Sigmoid colon (tissue), 7 donors: Measurements from ENCODE around the gene PTGDR2. TPM values are rescaled to one million over a fixed set of nuclear protein-coding genes. Genes with fewer than 3 reads are reported as not detected.
A peak's percentile ranks its signal among the peaks of the same experiment; 100 is the strongest.

ENCODE experiments used
- DNase-seq: peaks from one replicate; pipeline ENCODE4 v3.0.0-alpha.2; 2019
- H3K27ac ChIP-seq, 4 donors: fragments of 200-600 bp; sonication (generic); one replicate each; pipeline ENCODE4 v1.5.1; 2016 to 2019; ENCODE audit warnings: mild to moderate bottlenecking in 1 of 4
- H3K27me3 ChIP-seq, 3 donors: fragments of 200-600 bp; sonication (generic); one replicate each; pipeline ENCODE4 v1.5.1; 2019; ENCODE audit warnings: mild to moderate bottlenecking in 1 of 3
- H3K36me3 ChIP-seq, 4 donors: fragments of 200-600 bp; sonication (generic); one replicate each; pipeline ENCODE4 v1.5.1; 2016 to 2019
- H3K4me1 ChIP-seq, 4 donors: fragments of 200-600 bp; sonication (generic); one replicate each; pipeline ENCODE4 v1.5.1; 2017 to 2019
- H3K4me3 ChIP-seq, 4 donors: fragments of 200-600 bp; sonication (generic); one replicate each; pipeline ENCODE4 v1.5.1; 2017 to 2019; ENCODE audit warnings: mild to moderate bottlenecking in 2 of 4, moderate library complexity in 1 of 4
- H3K9me3 ChIP-seq, 4 donors: fragments of 200-600 bp in 3 of 4; sonication (generic) in 3 of 4; one replicate each; pipeline versions ENCODE4 v1.5.1 to v1.6.1; 2013 to 2019
- EP300 ChIP-seq, 4 donors: sonication (generic); formaldehyde crosslinking; IDR thresholded peaks; one replicate each; pipeline ENCODE4 v1.6.1; 2017; ENCODE audit warnings: antibody characterized with exemption in 4 of 4
- POLR2A ChIP-seq, 2 donors: fragments of 450-650 bp; IDR thresholded peaks; one replicate each; pipeline ENCODE4 v1.6.1; 2016; ENCODE audit warnings: antibody characterized with exemption in 2 of 2, mild to moderate bottlenecking in 2 of 2, moderate library complexity in 2 of 2
- POLR2AphosphoS5 ChIP-seq, 4 donors: sonication (generic); formaldehyde crosslinking; IDR thresholded peaks; one replicate each; pipeline ENCODE4 v1.6.1; 2017; ENCODE audit warnings: antibody characterized with exemption in 4 of 4
- WGBS, 2 donors: extraction: QIAGEN DNeasy Blood & Tissue Kit; methylation state at CpG; one replicate each; pipeline ENCODE4 v1.1.7; 2013; 5-methylcytosine and 5-hydroxymethylcytosine counted together
- intact Hi-C: fragments of 100-400 bp; cut with DNase I; formaldehyde crosslinking; loops from one replicate; pipeline ENCODE4 v1.15.1; 2023
- polyA plus RNA-seq, 3 donors: library from polyadenylated mRNA; stranded (reverse); fragments of 200-250 nt; gene quantifications; one replicate each; pipeline ENCODE4 v1.2.3, GENCODE V29; 2013
- total RNA-seq, 4 donors: library from RNA; depleted of rRNA; stranded (reverse); fragments of >200 nt; gene quantifications; one replicate each; pipeline ENCODE4 v1.1.0, GENCODE V29; 2016
- TF ChIP-seq, protein P1 (sequence below), 4 experiments: fragments of 450-650 bp in 3 of 4; fragments of 200-600 bp in 1 of 4; IDR thresholded peaks; one replicate each; pipeline ENCODE4 v1.5.1; 2016 to 2019; ENCODE audit warnings: antibody characterized with exemption in 4 of 4, mild to moderate bottlenecking in 3 of 4, moderate library complexity in 2 of 4
- donor health status: healthy with polysubstance abuse.
- donor health status: Bipolar disorder and iron deficiency.
- donor health status: healthy.

PTGDR2 gene
- total and polyA plus RNA-seq, 7 donors: 0.27 to 2.2 (median 0.77) TPM; not detected in 1

DNA sequence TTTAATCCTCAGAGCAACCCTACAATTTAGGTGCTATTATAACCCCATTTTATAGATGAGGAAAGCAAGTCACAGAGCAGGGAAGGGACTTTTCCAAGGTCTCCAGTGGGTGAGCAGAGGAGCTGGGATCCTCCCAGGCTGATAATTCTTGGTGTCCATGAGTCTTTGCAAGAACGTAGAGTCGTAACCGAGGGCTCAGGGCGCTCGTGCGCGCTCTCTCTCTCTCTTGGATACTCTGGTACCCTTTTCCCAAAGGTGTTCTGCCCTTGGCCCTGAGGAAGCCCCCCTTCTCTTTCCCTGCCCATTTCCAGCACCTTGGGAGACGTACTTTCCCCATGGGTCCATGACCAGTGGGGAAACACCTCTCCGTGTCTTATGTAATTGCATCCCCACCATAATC is 6.4 kb upstream of the PTGDR2 start:
- TF ChIP-seq POLR2A (IDR thresholded peaks at IDR 0.05) (no peak), EP300 (IDR thresholded peaks at IDR 0.05) (no peak), POLR2AphosphoS5 (IDR thresholded peaks at IDR 0.05) (no peak)
- TF ChIP-seq, protein P1, sequence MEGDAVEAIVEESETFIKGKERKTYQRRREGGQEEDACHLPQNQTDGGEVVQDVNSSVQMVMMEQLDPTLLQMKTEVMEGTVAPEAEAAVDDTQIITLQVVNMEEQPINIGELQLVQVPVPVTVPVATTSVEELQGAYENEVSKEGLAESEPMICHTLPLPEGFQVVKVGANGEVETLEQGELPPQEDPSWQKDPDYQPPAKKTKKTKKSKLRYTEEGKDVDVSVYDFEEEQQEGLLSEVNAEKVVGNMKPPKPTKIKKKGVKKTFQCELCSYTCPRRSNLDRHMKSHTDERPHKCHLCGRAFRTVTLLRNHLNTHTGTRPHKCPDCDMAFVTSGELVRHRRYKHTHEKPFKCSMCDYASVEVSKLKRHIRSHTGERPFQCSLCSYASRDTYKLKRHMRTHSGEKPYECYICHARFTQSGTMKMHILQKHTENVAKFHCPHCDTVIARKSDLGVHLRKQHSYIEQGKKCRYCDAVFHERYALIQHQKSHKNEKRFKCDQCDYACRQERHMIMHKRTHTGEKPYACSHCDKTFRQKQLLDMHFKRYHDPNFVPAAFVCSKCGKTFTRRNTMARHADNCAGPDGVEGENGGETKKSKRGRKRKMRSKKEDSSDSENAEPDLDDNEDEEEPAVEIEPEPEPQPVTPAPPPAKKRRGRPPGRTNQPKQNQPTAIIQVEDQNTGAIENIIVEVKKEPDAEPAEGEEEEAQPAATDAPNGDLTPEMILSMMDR (IDR thresholded peaks at IDR 0.05): no peak
- Histone ChIP-seq H3K27me3 (no peaks in the 10 kb centered on the region), H3K27ac (no peak overlapping the region), H3K4me3 (no peak overlapping the region), H3K4me1 (no peaks in the 10 kb centered on the region), H3K36me3 (no peaks in the 10 kb centered on the region), H3K9me3 (no peaks in the 10 kb centered on the region)
- 90 to 95% methylated on average over 9 of the region's 9 CpGs for WGBS, 2 donors
- intact Hi-C loops: no loop called here
- peak; percentile 9 for DNase-seq

DNA sequence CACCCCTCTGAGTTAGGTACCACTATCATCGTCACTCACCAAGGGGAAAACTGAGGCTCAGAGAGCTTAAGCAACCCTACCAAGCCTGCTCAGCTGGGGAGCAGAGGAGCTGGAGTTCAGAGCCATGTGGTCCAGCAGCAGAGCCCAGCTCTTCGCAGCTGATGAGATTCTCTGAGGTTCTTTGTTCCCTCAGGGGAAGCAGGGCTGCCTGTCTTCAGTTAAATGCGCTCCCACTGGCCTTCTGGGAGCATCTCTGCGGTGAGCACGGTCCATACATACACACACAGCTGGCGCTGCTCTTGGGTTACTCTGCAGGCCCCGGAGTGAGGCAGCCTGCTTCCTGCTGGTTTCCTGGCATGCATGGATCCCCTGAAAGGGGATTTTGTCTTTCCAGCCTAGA is 5.2 kb upstream of the PTGDR2 start:
- no peak overlapping the region for H3K27ac ChIP-seq
- TF ChIP-seq, protein P1 (IDR thresholded peaks at IDR 0.05): no peak
- no peaks in the 10 kb centered on the region for H3K36me3 ChIP-seq
- no peaks in the 10 kb centered on the region for H3K27me3 ChIP-seq
- no peaks in the 10 kb centered on the region for H3K9me3 ChIP-seq
- intact Hi-C loops: no loop called here
- WGBS, 2 donors: 43 to 82% methylated on average over 7 of the region's 7 CpGs
- DNase-seq: peak; percentile 42
- H3K4me1 ChIP-seq: no peaks in the 10 kb centered on the region
- H3K4me3 ChIP-seq: no peak overlapping the region

DNA sequence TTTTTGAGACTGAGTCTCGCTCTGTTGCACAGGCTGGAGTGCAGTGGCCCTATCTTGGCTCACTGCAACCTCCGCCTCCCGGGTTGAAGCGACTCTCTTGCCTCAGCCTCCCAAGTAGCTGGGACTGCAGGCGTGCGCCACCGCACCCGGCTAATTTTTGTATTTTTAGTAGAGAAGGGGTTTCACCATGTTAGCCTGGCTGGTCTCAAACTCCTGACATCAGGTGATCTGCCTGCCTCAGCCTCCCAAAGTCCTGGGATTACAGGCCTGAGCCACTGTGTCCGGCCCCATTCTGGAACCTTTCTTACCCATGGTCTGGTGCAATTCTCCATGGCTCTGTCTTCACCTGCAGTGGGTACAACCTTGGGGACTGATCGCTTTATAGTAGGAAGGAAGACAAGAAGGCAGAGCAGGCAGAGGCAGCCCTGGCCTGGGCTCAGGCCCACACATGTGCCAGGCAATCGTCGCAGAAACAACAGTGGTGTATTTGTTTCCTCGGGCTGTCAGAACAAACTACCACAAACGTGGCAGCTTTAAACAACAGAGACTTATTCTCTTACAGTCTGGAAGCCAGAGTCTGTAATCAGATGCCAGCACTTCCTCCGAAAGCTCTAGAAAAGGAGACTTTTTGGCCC is 4.0 kb upstream of the PTGDR2 start:
- Histone ChIP-seq H3K36me3 (no peaks in the 10 kb centered on the region), H3K4me3 (no peak overlapping the region), H3K27ac (no peak overlapping the region), H3K27me3 (no peaks in the 10 kb centered on the region), H3K4me1 (no peaks in the 10 kb centered on the region), H3K9me3 (no peaks in the 10 kb centered on the region)
- WGBS, 2 donors: 90% methylated on average over 15 of the region's 15 CpGs
- TF ChIP-seq, protein P1 (IDR thresholded peaks at IDR 0.05): no peak
- TF ChIP-seq EP300 (IDR thresholded peaks at IDR 0.05) (no peak), POLR2AphosphoS5 (IDR thresholded peaks at IDR 0.05) (no peak), POLR2A (IDR thresholded peaks at IDR 0.05) (no peak)
- intact Hi-C loops: no loop called here
- peak; percentile 52 for DNase-seq

DNA sequence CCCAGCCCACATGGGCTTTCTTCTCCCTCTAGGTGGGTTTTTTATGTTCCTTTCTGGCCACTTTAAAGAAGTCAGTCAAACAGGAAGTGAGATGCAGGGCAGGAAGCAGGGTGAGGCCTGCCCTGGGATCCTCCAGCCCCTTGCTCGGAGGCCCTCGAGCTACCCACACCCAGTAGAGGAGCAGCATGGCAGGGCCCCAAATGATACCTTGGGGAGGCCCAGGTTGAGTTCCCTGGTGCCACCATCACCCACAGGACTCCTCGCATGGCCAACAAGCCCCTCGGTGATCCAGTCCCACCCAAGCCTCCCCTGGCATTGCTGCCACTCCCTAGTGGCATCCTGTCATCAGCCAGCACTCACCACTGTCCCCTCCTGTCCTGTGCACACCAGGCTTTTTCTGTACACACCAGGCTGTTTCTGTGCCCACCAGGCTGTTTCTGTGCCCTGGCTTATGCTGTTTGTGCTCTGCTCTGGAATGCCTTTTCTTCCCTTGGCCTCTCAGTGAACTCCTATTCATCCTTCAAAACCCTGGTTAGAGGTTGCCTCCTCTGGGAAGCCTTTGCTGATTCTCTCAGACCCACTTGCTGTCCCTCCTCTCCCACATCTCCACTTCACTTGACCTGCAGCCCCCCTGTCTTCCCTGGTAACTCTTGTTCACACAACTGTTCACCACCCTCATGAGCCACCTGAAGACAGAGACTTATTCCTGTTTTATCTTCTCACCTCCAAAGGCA is 3.1 kb upstream of the PTGDR2 start:
- Histone ChIP-seq H3K4me1 (no peaks in the 10 kb centered on the region), H3K4me3 (no peak overlapping the region), H3K27me3 (no peaks in the 10 kb centered on the region), H3K36me3 (no peaks in the 10 kb centered on the region), H3K9me3 (no peaks in the 10 kb centered on the region), H3K27ac (no peak overlapping the region)
- 63 to 85% methylated on average over 4 of the region's 4 CpGs for WGBS, 2 donors
- TF ChIP-seq POLR2AphosphoS5 (IDR thresholded peaks at IDR 0.05) (no peak), POLR2A (IDR thresholded peaks at IDR 0.05) (no peak), EP300 (IDR thresholded peaks at IDR 0.05) (no peak)
- TF ChIP-seq, protein P1 (IDR thresholded peaks at IDR 0.05): no peak
- DNase-seq: peak; percentile 14
- intact Hi-C loops: no loop called here
